Mesendoderm (in vitro differentiated cells): ENCODE results near the gene LAMA2.

ENCODE experiments used
- DNase-seq: peaks from one replicate; pipeline ENCODE4 v3.0.0; 2013
- H2AK5ac ChIP-seq: 2 replicates; pipeline ENCODE4 v1.6.1; 2013; ENCODE audit warnings: low read length, inconsistent platforms
- H2BK120ac ChIP-seq: 2 replicates; pipeline ENCODE4 v1.6.1; 2013; ENCODE audit warnings: low read depth, mild to moderate bottlenecking, low read length, moderate library complexity, mixed read lengths
- H2BK15ac ChIP-seq: replicated peaks from 2 replicates; pipeline ENCODE4 v1.6.1; 2013; ENCODE audit warnings: low read depth, mild to moderate bottlenecking, moderate library complexity
- H2BK5ac ChIP-seq: 2 replicates; pipeline ENCODE4 v1.6.1; 2013; ENCODE audit warnings: low read length, inconsistent platforms
- H3K18ac ChIP-seq: 2 replicates; pipeline ENCODE4 v1.6.1; 2013; ENCODE audit warnings: mild to moderate bottlenecking, low read length, mixed read lengths
- H3K23ac ChIP-seq: one replicate; pipeline ENCODE4 v1.6.1; 2013; ENCODE audit warnings: low read length
- H3K27ac ChIP-seq: 2 replicates; pipeline ENCODE4 v1.5.1; 2013; ENCODE audit warnings: low read depth, mild to moderate bottlenecking, inconsistent platforms, low read length, moderate library complexity
- H3K27me3 ChIP-seq: 2 replicates; pipeline ENCODE4 v1.6.1; 2013; ENCODE audit warnings: low read length, control low read depth, mild to moderate bottlenecking, inconsistent platforms; ENCODE audit not compliant: insufficient read depth, poor library complexity
- H3K36me3 ChIP-seq: 2 replicates; pipeline ENCODE4 v1.6.1; 2013; ENCODE audit warnings: low read length, inconsistent platforms; ENCODE audit not compliant: control insufficient read depth, insufficient read depth
- H3K4ac ChIP-seq: one replicate; pipeline ENCODE4 v1.6.1; 2013; ENCODE audit warnings: low read depth, mild to moderate bottlenecking, low read length, moderate library complexity
- H3K4me1 ChIP-seq: 2 replicates; pipeline ENCODE4 v1.6.1; 2013; ENCODE audit warnings: low read depth, low read length, inconsistent platforms; ENCODE audit not compliant: control insufficient read depth
- H3K4me2 ChIP-seq: 2 replicates; pipeline ENCODE4 v1.6.1; 2013; ENCODE audit warnings: low read length
- H3K4me3 ChIP-seq: 2 replicates; pipeline ENCODE4 v1.5.1; 2013; ENCODE audit warnings: mild to moderate bottlenecking, low read length
- H3K56ac ChIP-seq: one replicate; pipeline ENCODE4 v1.6.1; 2013; ENCODE audit warnings: low read length
- H3K79me1 ChIP-seq: 2 replicates; pipeline ENCODE4 v1.6.1; 2013; ENCODE audit warnings: low read length, inconsistent platforms
- H3K79me2 ChIP-seq: 2 replicates; pipeline ENCODE4 v1.6.1; 2013; ENCODE audit warnings: mild to moderate bottlenecking, low read length; ENCODE audit not compliant: control insufficient read depth, insufficient read depth
- H3K9ac ChIP-seq: 2 replicates; pipeline ENCODE4 v1.6.1; 2013; ENCODE audit warnings: low read length, inconsistent platforms
- H4K5ac ChIP-seq: one replicate; pipeline ENCODE4 v1.6.1; 2013; ENCODE audit warnings: low read length
- H4K8ac ChIP-seq: one replicate; pipeline ENCODE4 v1.6.1; 2013; ENCODE audit warnings: low read depth, mild to moderate bottlenecking, control low read depth, low read length, moderate library complexity
- WGBS: extraction: QIAGEN DNeasy Blood & Tissue Kit; methylation state at CpG from one replicate; pipeline ENCODE4 v1.1.7; 2013; ENCODE audit warnings: low lambda C conversion rate, missing lambda C conversion rate; ENCODE audit not compliant: insufficient coverage; ENCODE audit errors: extremely low coverage; 5-methylcytosine and 5-hydroxymethylcytosine counted together

The LAMA2 gene

GRCh38 chr6:128874863-128875262, 8.1 kb upstream of the LAMA2 start:
- Histone ChIP-seq H3K27me3 (no peaks in the 10 kb centered on the region), H2BK120ac (no peak overlapping the region), H3K79me1 (no peaks in the 10 kb centered on the region), H3K23ac (no peak overlapping the region), H3K79me2 (no peaks in the 10 kb centered on the region), H2BK5ac (no peak overlapping the region), H3K4ac (no peak overlapping the region), H2BK15ac (no peak overlapping the region), H3K4me3 (no peak overlapping the region), H3K4me2 (no peak overlapping the region), H2AK5ac (no peak overlapping the region), H3K27ac (no peak overlapping the region), H3K4me1 (no peaks in the 10 kb centered on the region), H3K56ac (no peak overlapping the region), H4K8ac (no peak overlapping the region), H4K5ac (no peak overlapping the region), H3K36me3 (no peaks in the 10 kb centered on the region), H3K18ac (no peak overlapping the region), H3K9ac (no peak overlapping the region)
- DNase-seq = no peak

DNA sequence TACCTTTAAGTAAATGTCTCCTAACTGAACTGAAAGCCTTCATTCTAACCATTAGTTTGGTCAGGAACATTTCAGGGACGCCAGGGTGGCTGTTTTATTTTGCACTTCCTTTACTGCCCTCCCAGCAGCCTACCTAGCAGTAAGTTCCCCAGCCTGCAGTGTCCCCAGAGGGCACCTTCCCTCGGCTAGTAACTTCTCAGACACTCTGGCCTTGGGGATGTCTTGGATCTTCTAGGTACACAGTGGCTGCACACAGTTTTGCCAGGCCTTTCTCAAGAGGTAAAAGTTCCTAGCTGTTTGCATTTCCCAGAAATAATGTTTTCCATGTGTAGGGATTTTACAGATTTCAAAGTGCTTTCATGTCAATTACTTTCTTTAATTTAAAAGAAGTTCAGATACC, 378 bp upstream of the LAMA2 start:
- Histone ChIP-seq H3K27me3 (no peaks in the 10 kb centered on the region), H3K79me1 (no peaks in the 10 kb centered on the region), H3K4me3 (no peak overlapping the region), H2BK15ac (no peak overlapping the region), H3K4ac (no peak overlapping the region), H3K23ac (no peak overlapping the region), H4K8ac (no peak overlapping the region), H2AK5ac (no peak overlapping the region), H3K18ac (peak overlapping the region; percentile 69), H2BK120ac (no peak overlapping the region), H3K56ac (peak overlapping the region; percentile 65), H3K9ac (peak overlapping the region; percentile 83), H4K5ac (no peak overlapping the region), H3K27ac (peak overlapping the region; percentile 51), H3K4me2 (no peak overlapping the region), H3K4me1 (peaks cover 5% of the 10 kb centered on the region), H2BK5ac (no peak overlapping the region), H3K79me2 (no peaks in the 10 kb centered on the region), H3K36me3 (no peaks in the 10 kb centered on the region)
- peak; percentile 70 for DNase-seq
- no CpG with 5 or more reads among the region's 2 CpGs for WGBS

GRCh38 chr6:128883906-128884305, 968 bp downstream of the LAMA2 start:
- Histone ChIP-seq H3K4me2 (no peak overlapping the region), H4K8ac (no peak overlapping the region), H3K4me3 (no peak overlapping the region), H3K18ac (no peak overlapping the region), H3K79me2 (no peaks in the 10 kb centered on the region), H2BK120ac (no peak overlapping the region), H3K36me3 (no peaks in the 10 kb centered on the region), H3K9ac (no peak overlapping the region), H3K79me1 (no peaks in the 10 kb centered on the region), H3K56ac (no peak overlapping the region), H2BK5ac (no peak overlapping the region), H3K27me3 (no peaks in the 10 kb centered on the region), H3K4ac (no peak overlapping the region), H3K4me1 (peaks cover 5% of the 10 kb centered on the region), H3K27ac (no peak overlapping the region), H3K23ac (no peak overlapping the region), H2AK5ac (no peak overlapping the region), H4K5ac (no peak overlapping the region), H2BK15ac (no peak overlapping the region)
- no peak for DNase-seq
- WGBS = no CpG with 5 or more reads among the region's 2 CpGs

- H3K27me3 ChIP-seq = no peaks in the 10 kb centered on the region
- H3K23ac ChIP-seq = no peak overlapping the region
- no peaks in the 10 kb centered on the region for H3K36me3 ChIP-seq
- no peak overlapping the region for H3K56ac ChIP-seq
- no peak overlapping the region for H3K4ac ChIP-seq
- H3K9ac ChIP-seq = no peak overlapping the region
- H3K4me2 ChIP-seq = no peak overlapping the region
- H2BK15ac ChIP-seq = no peak overlapping the region
- peaks cover 5% of the 10 kb centered on the region for H3K4me1 ChIP-seq
- H2BK5ac ChIP-seq = no peak overlapping the region
- no CpG with 5 or more reads among the region's 5 CpGs for WGBS
- no peak overlapping the region for H3K18ac ChIP-seq
- no peak overlapping the region for H2AK5ac ChIP-seq
- no peak overlapping the region for H2BK120ac ChIP-seq
- H4K5ac ChIP-seq = no peak overlapping the region
- no peaks in the 10 kb centered on the region for H3K79me1 ChIP-seq
- no peaks in the 10 kb centered on the region for H3K79me2 ChIP-seq
- no peak overlapping the region for H4K8ac ChIP-seq
- no peak for DNase-seq
- H3K4me3 ChIP-seq = no peak overlapping the region
- H3K27ac ChIP-seq = no peak overlapping the region
These were observed 2.4 kb downstream of the LAMA2 start for GRCh38 chr6:128885381-128885780.

GRCh38 chr6:128886706-128887105, 3.8 kb downstream of the LAMA2 start:
- H3K4ac ChIP-seq = no peak overlapping the region
- no peak overlapping the region for H3K4me2 ChIP-seq
- no peak overlapping the region for H3K23ac ChIP-seq
- H3K27ac ChIP-seq = no peak overlapping the region
- no peak overlapping the region for H4K8ac ChIP-seq
- no peak overlapping the region for H3K56ac ChIP-seq
- H3K18ac ChIP-seq = no peak overlapping the region
- DNase-seq = no peak
- no peaks in the 10 kb centered on the region for H3K27me3 ChIP-seq
- no peaks in the 10 kb centered on the region for H3K36me3 ChIP-seq
- H3K4me1 ChIP-seq = peaks cover 5% of the 10 kb centered on the region
- H2BK120ac ChIP-seq = no peak overlapping the region
- no peaks in the 10 kb centered on the region for H3K79me2 ChIP-seq
- H3K9ac ChIP-seq = no peak overlapping the region
- H2BK15ac ChIP-seq = no peak overlapping the region
- no peak overlapping the region for H2AK5ac ChIP-seq
- no peak overlapping the region for H3K4me3 ChIP-seq
- no peak overlapping the region for H4K5ac ChIP-seq
- H3K79me1 ChIP-seq = no peaks in the 10 kb centered on the region
- no peak overlapping the region for H2BK5ac ChIP-seq

- H3K9ac ChIP-seq = no peak overlapping the region
- H3K4me1 ChIP-seq = no peaks in the 10 kb centered on the region
- no peak overlapping the region for H2BK120ac ChIP-seq
- H3K79me2 ChIP-seq = no peaks in the 10 kb centered on the region
- H3K56ac ChIP-seq = no peak overlapping the region
- no peaks in the 10 kb centered on the region for H3K27me3 ChIP-seq
- no peak overlapping the region for H3K4ac ChIP-seq
- no peaks in the 10 kb centered on the region for H3K79me1 ChIP-seq
- no peak for DNase-seq
- H3K4me3 ChIP-seq = no peak overlapping the region
- H2BK15ac ChIP-seq = no peak overlapping the region
- no CpG with 5 or more reads among the region's 5 CpGs for WGBS
- no peak overlapping the region for H4K8ac ChIP-seq
- no peaks in the 10 kb centered on the region for H3K36me3 ChIP-seq
- no peak overlapping the region for H4K5ac ChIP-seq
- H3K27ac ChIP-seq = no peak overlapping the region
- H3K18ac ChIP-seq = no peak overlapping the region
- no peak overlapping the region for H2AK5ac ChIP-seq
- no peak overlapping the region for H2BK5ac ChIP-seq
- no peak overlapping the region for H3K4me2 ChIP-seq
- no peak overlapping the region for H3K23ac ChIP-seq
These were observed 5.7 kb downstream of the LAMA2 start for GRCh38 chr6:128888444-128889175.
